Fibroblast of pulmonary artery (primary cell): ENCODE measurements around the gene FAM237B.

ENCODE experiments used
- DNase-seq: peaks from one replicate; pipeline ENCODE4 v3.0.0-alpha.2; 2010; ENCODE audit warnings: low read depth
- H3K4me3 ChIP-seq: replicated peaks from 2 replicates; pipeline ENCODE4 v1.5.1; 2011; ENCODE audit warnings: low read depth, mild to moderate bottlenecking, control low read depth, low read length, moderate library complexity
- TF ChIP-seq, protein P1 (sequence below): IDR thresholded peaks from 2 replicates; pipeline ENCODE4 v1.5.1; 2011; ENCODE audit warnings: mild to moderate bottlenecking, control low read depth, low read length, inconsistent platforms; ENCODE audit errors: missing control alignments

The FAM237B gene

GRCh38 chr7:90290244-90291113, 30.6 kb downstream of the FAM237B start:
- TF ChIP-seq, protein P1, sequence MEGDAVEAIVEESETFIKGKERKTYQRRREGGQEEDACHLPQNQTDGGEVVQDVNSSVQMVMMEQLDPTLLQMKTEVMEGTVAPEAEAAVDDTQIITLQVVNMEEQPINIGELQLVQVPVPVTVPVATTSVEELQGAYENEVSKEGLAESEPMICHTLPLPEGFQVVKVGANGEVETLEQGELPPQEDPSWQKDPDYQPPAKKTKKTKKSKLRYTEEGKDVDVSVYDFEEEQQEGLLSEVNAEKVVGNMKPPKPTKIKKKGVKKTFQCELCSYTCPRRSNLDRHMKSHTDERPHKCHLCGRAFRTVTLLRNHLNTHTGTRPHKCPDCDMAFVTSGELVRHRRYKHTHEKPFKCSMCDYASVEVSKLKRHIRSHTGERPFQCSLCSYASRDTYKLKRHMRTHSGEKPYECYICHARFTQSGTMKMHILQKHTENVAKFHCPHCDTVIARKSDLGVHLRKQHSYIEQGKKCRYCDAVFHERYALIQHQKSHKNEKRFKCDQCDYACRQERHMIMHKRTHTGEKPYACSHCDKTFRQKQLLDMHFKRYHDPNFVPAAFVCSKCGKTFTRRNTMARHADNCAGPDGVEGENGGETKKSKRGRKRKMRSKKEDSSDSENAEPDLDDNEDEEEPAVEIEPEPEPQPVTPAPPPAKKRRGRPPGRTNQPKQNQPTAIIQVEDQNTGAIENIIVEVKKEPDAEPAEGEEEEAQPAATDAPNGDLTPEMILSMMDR: no peak
- H3K4me3 ChIP-seq: no peak overlapping the region
- DNase-seq: no peak

GRCh38 chr7:90288154-90288553, 33.0 kb downstream of the FAM237B start:
- TF ChIP-seq, protein P1: no peak
- DNase-seq: no peak
- no peak overlapping the region for H3K4me3 ChIP-seq

- TF ChIP-seq, protein P1: no peak
- H3K4me3 ChIP-seq: no peak overlapping the region
- DNase-seq: no peak
Measured at GRCh38 chr7:90276033-90276728, 44.9 kb downstream of the FAM237B start.

GRCh38 chr7:90274161-90274560, 46.9 kb downstream of the FAM237B start:
- TF ChIP-seq, protein P1: no peak
- no peak for DNase-seq
- no peak overlapping the region for H3K4me3 ChIP-seq

DNA sequence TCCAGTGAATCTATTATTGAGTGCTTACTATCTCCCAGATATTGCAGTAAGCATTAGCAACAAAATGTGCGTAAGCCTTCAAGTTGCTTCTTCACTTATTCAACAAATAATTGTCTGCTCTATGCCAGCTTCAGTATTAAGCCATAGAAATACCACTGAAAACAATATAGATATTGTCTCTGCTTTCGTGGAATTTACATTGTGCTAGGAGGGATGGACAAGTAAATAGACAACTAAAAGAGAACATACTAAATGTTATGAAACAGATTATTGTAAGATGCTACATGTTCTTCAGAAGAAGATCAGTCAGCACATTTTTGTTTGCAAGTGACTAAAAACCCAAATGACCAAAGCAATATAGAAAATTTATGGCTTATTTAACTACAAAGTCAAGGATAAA, 48.9 kb downstream of the FAM237B start:
- TF ChIP-seq, protein P1: no peak
- DNase-seq: no peak
- no peak overlapping the region for H3K4me3 ChIP-seq

DNA sequence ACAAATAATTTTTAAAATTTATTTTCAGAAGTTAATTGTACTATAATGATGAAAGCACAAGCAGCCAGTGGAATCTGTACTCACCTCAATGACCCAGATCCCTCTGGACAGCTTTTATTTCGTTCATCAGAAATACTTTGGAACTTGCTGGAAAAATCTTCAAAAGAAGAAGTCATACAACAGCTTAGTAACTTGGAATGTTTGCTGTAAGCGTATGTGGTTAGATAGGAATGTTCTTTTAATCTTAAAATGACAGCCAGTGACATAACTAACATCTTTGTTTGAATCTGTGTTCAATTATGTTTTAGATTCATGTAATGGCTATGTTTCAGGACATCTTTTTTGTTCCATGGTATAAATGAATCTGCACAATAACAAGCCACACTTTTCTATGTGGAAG, 49.4 kb downstream of the FAM237B start:
- DNase-seq: peak; percentile 76
- TF ChIP-seq, protein P1: no peak
- H3K4me3 ChIP-seq: no peak overlapping the region
